ENCODE data around the gene SPPL2C.
"Not testable (repeated sequence)": the region's sequence is repeated elsewhere in the genome, so short reads cannot be mapped to it uniquely, and the experiment has no call there.

SPPL2C gene

DNA sequence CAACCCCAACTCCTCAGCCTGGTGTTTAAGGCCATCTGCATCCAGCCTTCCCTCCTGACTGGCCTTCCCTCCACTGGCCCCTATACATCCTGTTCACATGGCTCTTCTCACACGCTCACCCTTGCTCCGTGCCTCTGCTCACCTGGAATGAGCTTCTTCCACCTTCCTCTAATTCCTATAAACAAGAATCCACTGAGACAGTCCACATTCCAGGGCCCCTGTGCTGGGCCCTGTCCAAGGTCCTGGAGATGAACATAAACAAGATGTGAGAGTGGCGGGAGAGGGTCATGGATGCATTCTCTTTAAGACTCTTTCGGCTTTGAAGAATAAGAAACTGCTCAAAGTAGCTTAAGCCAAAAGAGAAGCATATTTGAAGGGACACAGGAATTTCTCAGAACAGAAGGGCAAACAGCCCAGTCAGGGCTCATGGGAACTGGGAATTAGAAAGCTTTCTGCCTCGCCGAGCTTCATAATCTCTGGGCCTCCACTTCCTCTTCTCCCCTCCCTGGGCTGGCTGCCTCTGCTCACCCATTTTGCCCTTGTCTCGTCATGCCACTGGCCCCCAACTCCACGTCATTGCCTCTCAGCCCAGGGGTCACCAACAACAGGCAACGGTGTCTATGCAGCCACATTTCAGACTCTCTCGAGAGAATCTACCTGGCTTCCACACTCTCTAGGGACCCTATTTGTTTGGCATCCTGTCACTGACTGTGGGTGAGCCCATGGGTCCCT is 13.5 kb downstream of the SPPL2C start:
- H3K4me3 ChIP-seq (ENCODE audit: low read depth, low read length), result no peak overlapping the region

DNA sequence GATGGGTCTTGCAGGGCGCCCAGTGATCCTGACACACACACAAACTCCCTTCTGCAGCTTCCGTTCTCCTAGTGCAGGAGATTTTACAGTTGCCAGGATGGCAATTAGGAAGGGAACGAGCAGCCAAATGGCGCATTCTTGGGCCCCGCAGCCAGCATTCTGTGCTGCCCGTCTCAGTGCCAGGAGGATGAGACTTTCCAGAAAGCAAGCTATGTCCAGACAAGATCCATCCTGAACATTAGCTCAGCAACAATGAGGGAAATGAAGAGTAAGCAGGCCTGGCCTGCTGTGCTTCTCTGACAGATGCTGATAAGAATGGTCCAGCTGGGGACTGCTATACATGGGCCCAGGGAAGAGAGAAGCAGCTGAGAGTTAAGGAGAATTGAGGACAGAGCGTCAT is 16.5 kb downstream of the SPPL2C start:
- in situ Hi-C loops (cut with HindIII; ENCODE audit: low sequenced_read_pairs), result loop anchor here (25.0 kb wide), 1 partner anchor 649 kb away; the partner anchor contains the start of gene FMNL1
- no peak overlapping the region for H3K4me3 ChIP-seq (ENCODE audit: low read depth, low read length)
- DNase-seq (ENCODE audit: low read depth), result no peak
- TF ChIP-seq, protein P1, sequence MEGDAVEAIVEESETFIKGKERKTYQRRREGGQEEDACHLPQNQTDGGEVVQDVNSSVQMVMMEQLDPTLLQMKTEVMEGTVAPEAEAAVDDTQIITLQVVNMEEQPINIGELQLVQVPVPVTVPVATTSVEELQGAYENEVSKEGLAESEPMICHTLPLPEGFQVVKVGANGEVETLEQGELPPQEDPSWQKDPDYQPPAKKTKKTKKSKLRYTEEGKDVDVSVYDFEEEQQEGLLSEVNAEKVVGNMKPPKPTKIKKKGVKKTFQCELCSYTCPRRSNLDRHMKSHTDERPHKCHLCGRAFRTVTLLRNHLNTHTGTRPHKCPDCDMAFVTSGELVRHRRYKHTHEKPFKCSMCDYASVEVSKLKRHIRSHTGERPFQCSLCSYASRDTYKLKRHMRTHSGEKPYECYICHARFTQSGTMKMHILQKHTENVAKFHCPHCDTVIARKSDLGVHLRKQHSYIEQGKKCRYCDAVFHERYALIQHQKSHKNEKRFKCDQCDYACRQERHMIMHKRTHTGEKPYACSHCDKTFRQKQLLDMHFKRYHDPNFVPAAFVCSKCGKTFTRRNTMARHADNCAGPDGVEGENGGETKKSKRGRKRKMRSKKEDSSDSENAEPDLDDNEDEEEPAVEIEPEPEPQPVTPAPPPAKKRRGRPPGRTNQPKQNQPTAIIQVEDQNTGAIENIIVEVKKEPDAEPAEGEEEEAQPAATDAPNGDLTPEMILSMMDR (IDR thresholded peaks at IDR 0.05; ENCODE audit: low read depth, low read length, missing control alignments), result no peak

More for the DNA sequence above, 13.5 kb downstream of the SPPL2C start:
- peak; percentile 8 for DNase-seq (ENCODE audit: low read depth)
- TF ChIP-seq, protein P1 (IDR thresholded peaks at IDR 0.05; ENCODE audit: low read depth, low read length, missing control alignments), result no peak
- in situ Hi-C loops (cut with HindIII; ENCODE audit: low sequenced_read_pairs), result loop anchor here (25.0 kb wide), 1 partner anchor 646 kb away; the partner anchor contains the start of gene FMNL1

DNA sequence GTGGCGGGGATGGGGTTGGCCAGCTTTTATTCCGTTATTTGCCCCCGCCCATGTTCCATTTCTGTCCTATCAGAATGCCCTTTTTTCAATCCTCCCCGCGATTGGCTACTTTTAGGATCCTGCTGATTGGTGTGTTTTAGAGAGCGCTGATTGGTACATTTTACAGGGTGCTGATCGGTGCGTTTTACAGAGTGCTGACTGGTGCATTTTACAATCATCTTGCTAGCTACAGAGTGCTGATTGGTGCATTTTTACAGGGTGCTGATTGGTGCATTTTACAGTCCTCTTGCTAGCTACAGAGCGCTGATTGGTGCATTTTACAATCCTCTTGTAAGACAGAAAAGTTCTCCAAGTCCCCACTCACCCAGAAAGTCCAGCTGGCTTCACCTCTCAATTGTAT is 17.4 kb downstream of the SPPL2C start:
- in situ Hi-C loops (cut with HindIII; ENCODE audit: low sequenced_read_pairs), result loop anchor here (25.0 kb wide), 1 partner anchor 650 kb away; the partner anchor contains the start of gene FMNL1

DNA sequence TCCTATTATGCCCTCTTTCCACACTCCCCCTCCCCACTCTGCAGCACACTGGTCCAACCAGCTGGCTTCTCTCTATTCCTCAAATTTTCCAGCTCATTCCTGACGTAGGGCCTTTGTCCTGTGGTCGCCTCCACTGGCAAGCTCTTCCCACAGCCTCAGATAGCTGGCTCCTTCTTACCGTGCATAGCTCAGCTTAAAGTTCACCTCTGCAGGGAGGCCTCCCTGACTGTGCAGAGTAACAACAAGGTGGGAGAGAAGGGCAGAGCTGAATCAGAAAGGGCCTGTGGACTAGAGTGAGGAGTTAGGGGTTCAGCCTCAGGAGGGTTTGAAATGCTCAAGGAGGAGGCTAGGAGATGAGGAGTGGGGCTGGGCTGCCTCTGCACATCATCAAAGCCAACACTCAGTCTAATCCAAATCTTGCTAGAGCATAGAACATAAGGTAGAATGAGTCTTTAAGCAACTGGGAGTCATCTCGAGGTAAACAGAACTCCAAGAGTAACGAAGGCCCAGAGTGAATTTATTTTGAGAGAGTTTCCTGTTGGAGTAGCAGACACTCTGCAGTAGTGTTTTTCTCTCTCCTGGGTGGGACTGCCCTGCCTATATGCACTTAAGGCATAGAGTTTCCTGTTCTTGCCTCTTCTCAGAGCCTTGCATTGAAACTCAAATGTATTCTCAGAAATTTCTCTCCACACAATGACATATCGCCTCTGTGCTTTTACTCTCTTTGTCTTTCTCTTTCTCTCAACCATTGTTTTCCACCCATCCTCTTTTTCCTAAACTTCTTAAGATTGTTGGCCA is 19.4 kb downstream of the SPPL2C start:
- TF ChIP-seq, protein P1 (IDR thresholded peaks at IDR 0.05; ENCODE audit: low read depth, low read length, missing control alignments), result no peak
- H3K4me3 ChIP-seq (ENCODE audit: low read depth, low read length), result no peak overlapping the region
- in situ Hi-C loops (cut with HindIII; ENCODE audit: low sequenced_read_pairs), result loop anchor here (25.0 kb wide), 1 partner anchor 652 kb away; the partner anchor contains the start of gene FMNL1
- DNase-seq (ENCODE audit: low read depth), result no peak

More for the DNA sequence above, 17.4 kb downstream of the SPPL2C start:
- not testable (repeated sequence) for DNase-seq (ENCODE audit: low read depth); H3K4me3 ChIP-seq (ENCODE audit: low read depth, low read length)

DNA sequence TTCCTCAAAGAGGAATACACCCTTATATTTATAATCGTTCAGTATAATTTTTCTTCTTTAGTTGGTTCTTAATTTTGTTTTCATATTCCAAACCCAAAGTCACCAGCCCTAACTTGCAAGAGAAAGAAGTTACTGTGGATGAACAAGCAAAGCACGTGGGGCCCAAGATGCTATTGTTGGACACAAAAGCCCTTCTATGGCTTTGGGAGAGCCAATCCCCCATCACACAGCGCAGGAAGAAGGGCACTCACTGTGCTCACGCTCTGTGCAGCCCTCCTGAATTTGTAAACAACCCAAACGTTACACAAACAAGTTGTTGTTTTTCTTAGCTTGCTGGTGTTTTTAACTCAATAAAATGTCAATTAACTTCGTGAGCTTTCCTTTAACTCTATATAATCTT is 22.5 kb downstream of the SPPL2C start:
- DNase-seq (ENCODE audit: low read depth), result no peak
- no peak overlapping the region for H3K4me3 ChIP-seq (ENCODE audit: low read depth, low read length)
- in situ Hi-C loops (cut with HindIII; ENCODE audit: low sequenced_read_pairs), result loop anchor here (25.0 kb wide), 1 partner anchor 655 kb away; the partner anchor contains the start of gene FMNL1
- TF ChIP-seq, protein P1 (IDR thresholded peaks at IDR 0.05; ENCODE audit: low read depth, low read length, missing control alignments), result no peak

DNA sequence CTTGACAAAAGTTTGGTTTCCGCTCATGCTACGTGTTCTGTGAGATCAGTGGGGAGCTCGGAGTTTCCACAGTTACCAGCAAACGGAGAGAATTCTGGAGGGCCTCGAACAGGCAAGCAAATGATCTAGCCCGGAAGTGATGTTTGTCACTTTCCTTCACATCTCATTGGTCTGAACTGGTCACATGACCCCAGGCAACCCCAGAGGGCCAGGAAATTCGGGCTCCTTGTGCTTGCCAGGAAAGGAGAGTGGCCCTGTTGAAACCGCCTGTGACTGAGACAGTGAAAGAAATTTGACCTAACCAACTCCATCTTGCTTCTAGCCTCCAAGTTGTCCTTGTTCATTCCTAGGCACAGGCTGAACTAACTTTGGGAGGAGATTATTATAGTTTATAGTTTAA is 23.0 kb downstream of the SPPL2C start:
- no peak overlapping the region for H3K4me3 ChIP-seq (ENCODE audit: low read depth, low read length)
- in situ Hi-C loops (cut with HindIII; ENCODE audit: low sequenced_read_pairs), result loop anchor here (25.0 kb wide), 1 partner anchor 655 kb away; the partner anchor contains the start of gene FMNL1
- no peak for DNase-seq (ENCODE audit: low read depth)
- TF ChIP-seq, protein P1 (IDR thresholded peaks at IDR 0.05; ENCODE audit: low read depth, low read length, missing control alignments), result no peak

Measured in astrocyte of the cerebellum (primary cell).